ENCODE results near the gene ALDH3B1. TPM values are rescaled to one million over a fixed set of nuclear protein-coding genes. Genes with fewer than 3 reads are reported as not detected.

The ALDH3B1 gene
- total RNA-seq, 3 donors from 2014 or later = 8.6 to 18.9 (median 11.5) TPM

GRCh38 chr11:68021167-68021787 is 11.2 kb downstream of the ALDH3B1 start:
- no peaks in the 10 kb centered on the region for H3K36me3 ChIP-seq (ENCODE audit: low read depth)
- H3K4me1 ChIP-seq (ENCODE audit: low read depth) = peaks cover 7% of the 10 kb centered on the region
- TF ChIP-seq CTCF (IDR thresholded peaks at IDR 0.05) = peak; percentile 12
- peak in 2 of 3 donors; percentile 76 to 77 for DNase-seq
- intact Hi-C loops (cut with DNase I, micrococcal nuclease) = no loop called here
- ATAC-seq = peak; percentile 75
- H3K4me3 ChIP-seq = no peak overlapping the region
- H3K9me3 ChIP-seq = no peaks in the 10 kb centered on the region

GRCh38 chr11:68022531-68022930 is 12.4 kb downstream of the ALDH3B1 start:
- intact Hi-C loops (cut with DNase I, micrococcal nuclease) = no loop called here
- no peaks in the 10 kb centered on the region for H3K4me1 ChIP-seq (ENCODE audit: low read depth)
- no peaks in the 10 kb centered on the region for H3K36me3 ChIP-seq (ENCODE audit: low read depth)
- no peak for ATAC-seq
- DNase-seq = no peak
- H3K9me3 ChIP-seq = no peaks in the 10 kb centered on the region
- no peak overlapping the region for H3K4me3 ChIP-seq
- no peak for TF ChIP-seq CTCF (IDR thresholded peaks at IDR 0.05)

GRCh38 chr11:68024508-68024907 is 14.4 kb downstream of the ALDH3B1 start:
- DNase-seq = no peak
- TF ChIP-seq CTCF (IDR thresholded peaks at IDR 0.05) = no peak
- Histone ChIP-seq H3K9me3 (no peaks in the 10 kb centered on the region), H3K4me1 (ENCODE audit: low read depth) (peaks cover 3% of the 10 kb centered on the region), H3K4me3 (no peak overlapping the region), H3K36me3 (ENCODE audit: low read depth) (no peaks in the 10 kb centered on the region)
- intact Hi-C loops (cut with DNase I, micrococcal nuclease) = no loop called here
- no peak for ATAC-seq

GRCh38 chr11:68025047-68025446 is 14.9 kb downstream of the ALDH3B1 start:
- H3K4me1 ChIP-seq (ENCODE audit: low read depth) = peaks cover 6% of the 10 kb centered on the region
- DNase-seq (no peak), ATAC-seq (no peak)
- intact Hi-C loops (cut with DNase I, micrococcal nuclease) = no loop called here
- no peaks in the 10 kb centered on the region for H3K36me3 ChIP-seq (ENCODE audit: low read depth)
- H3K4me3 ChIP-seq = no peak overlapping the region
- TF ChIP-seq CTCF (IDR thresholded peaks at IDR 0.05) = no peak
- H3K9me3 ChIP-seq = no peaks in the 10 kb centered on the region

- no peak for DNase-seq
- peaks cover 11% of the 10 kb centered on the region for H3K4me1 ChIP-seq (ENCODE audit: low read depth)
- no peaks in the 10 kb centered on the region for H3K36me3 ChIP-seq (ENCODE audit: low read depth)
- no peak for ATAC-seq
- H3K4me3 ChIP-seq = no peak overlapping the region
- intact Hi-C loops (cut with DNase I, micrococcal nuclease) = no loop called here
- no peak for TF ChIP-seq CTCF (IDR thresholded peaks at IDR 0.05)
- H3K9me3 ChIP-seq = no peaks in the 10 kb centered on the region
Observed at GRCh38 chr11:68026391-68027105, 16.4 kb downstream of the ALDH3B1 start.
